ENCODE measurements around the gene EGF.

DNA sequence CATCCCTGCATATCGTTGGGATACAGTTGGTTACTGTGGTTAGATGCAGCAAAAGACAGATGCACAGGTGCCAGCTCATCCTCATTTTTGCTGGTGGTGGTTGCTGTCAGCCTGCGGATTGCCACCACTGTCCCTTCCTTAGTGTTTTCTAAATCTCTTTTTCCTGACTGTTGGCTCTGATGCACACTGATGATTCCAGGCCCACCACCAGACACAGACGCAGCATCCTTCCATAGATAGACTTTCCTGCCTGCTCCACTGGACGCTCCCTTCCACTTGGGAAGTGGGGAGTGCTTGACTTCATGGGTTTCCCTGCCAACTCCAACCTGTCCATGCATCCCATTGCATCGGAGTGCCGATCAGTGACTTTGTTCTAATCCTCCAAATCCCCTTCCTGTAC lies 101.5 kb downstream of the EGF start:
- TF ChIP-seq, protein P1, sequence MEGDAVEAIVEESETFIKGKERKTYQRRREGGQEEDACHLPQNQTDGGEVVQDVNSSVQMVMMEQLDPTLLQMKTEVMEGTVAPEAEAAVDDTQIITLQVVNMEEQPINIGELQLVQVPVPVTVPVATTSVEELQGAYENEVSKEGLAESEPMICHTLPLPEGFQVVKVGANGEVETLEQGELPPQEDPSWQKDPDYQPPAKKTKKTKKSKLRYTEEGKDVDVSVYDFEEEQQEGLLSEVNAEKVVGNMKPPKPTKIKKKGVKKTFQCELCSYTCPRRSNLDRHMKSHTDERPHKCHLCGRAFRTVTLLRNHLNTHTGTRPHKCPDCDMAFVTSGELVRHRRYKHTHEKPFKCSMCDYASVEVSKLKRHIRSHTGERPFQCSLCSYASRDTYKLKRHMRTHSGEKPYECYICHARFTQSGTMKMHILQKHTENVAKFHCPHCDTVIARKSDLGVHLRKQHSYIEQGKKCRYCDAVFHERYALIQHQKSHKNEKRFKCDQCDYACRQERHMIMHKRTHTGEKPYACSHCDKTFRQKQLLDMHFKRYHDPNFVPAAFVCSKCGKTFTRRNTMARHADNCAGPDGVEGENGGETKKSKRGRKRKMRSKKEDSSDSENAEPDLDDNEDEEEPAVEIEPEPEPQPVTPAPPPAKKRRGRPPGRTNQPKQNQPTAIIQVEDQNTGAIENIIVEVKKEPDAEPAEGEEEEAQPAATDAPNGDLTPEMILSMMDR (conservative IDR thresholded peaks at IDR 0.05), result no peak
- no peak for TF ChIP-seq ZFX (IDR thresholded peaks at IDR 0.05)

Measured in C4-2B (cell line).